Amniotic epithelial cell (primary cell): ENCODE results near the gene NF2.
"Not testable (repeated sequence)": the region's sequence is repeated elsewhere in the genome, so short reads cannot be mapped to it uniquely, and the experiment has no call there.

ENCODE experiments used
- DNase-seq: peaks from one replicate; pipeline ENCODE4 v3.0.0-alpha.2; 2010; ENCODE audit warnings: low read depth

The NF2 gene

GRCh38 chr22:29603358-29604075, at the start of gene NF2:
Gene NF2 (plus strand): TSS chr22:29603633. CDS start chr22:29603999, 366 bp downstream.
- DNase-seq: peak; percentile 99

- DNase-seq: no peak
These were observed 48.3 kb upstream of the NF2 start for GRCh38 chr22:29555065-29555644.

GRCh38 chr22:29559030-29559429, 44.4 kb upstream of the NF2 start:
- DNase-seq: no peak

GRCh38 chr22:29559853-29560252, 43.6 kb upstream of the NF2 start:
- DNase-seq: no peak

GRCh38 chr22:29563652-29564460, 39.6 kb upstream of the NF2 start:
- DNase-seq: peak; percentile 5

- not testable (repeated sequence) for DNase-seq
These were observed 36.9 kb upstream of the NF2 start for GRCh38 chr22:29566513-29566912.

- DNase-seq: no peak
These were observed 36.1 kb upstream of the NF2 start for GRCh38 chr22:29567338-29567737.

- DNase-seq: no peak
These were observed 34.3 kb upstream of the NF2 start for GRCh38 chr22:29569011-29569678.

GRCh38 chr22:29570456-29570855, 33.0 kb upstream of the NF2 start:
- no peak for DNase-seq

GRCh38 chr22:29570912-29571549, 32.4 kb upstream of the NF2 start:
- DNase-seq: no peak

- DNase-seq: no peak
These were observed 28.5 kb upstream of the NF2 start for GRCh38 chr22:29574762-29575450.

- no peak for DNase-seq
These were observed 24.8 kb upstream of the NF2 start for GRCh38 chr22:29578462-29579200.

GRCh38 chr22:29580200-29580810, 23.1 kb upstream of the NF2 start:
- DNase-seq: no peak

- DNase-seq: no peak
These were observed 21.6 kb upstream of the NF2 start for GRCh38 chr22:29581799-29582198.

GRCh38 chr22:29584975-29585374, 18.5 kb upstream of the NF2 start:
- no peak for DNase-seq

GRCh38 chr22:29586193-29586705, 17.2 kb upstream of the NF2 start:
- not testable (repeated sequence) for DNase-seq

GRCh38 chr22:29587938-29588699, 15.3 kb upstream of the NF2 start:
- peak; percentile 84 for DNase-seq

GRCh38 chr22:29593923-29594322, 9.5 kb upstream of the NF2 start:
- DNase-seq: no peak

- not testable (repeated sequence) for DNase-seq
These were observed 9.0 kb upstream of the NF2 start for GRCh38 chr22:29594447-29594846.
